WTC11 (cell line): ENCODE results near the gene PPM1L.

ENCODE experiments used
- ATF2 ChIP-seq: sonication (generic); formaldehyde crosslinking; IDR thresholded peaks from 2 replicates; pipeline ENCODE4 v1.8.1; 2022; ENCODE audit warnings: low read depth, missing genetic modification reagents, borderline replicate concordance
- CTCF ChIP-seq: fragments of 200-600 bp; IDR thresholded peaks from 2 replicates; pipeline ENCODE4 v1.8.0; 2022; ENCODE audit warnings: antibody characterized with exemption
- MAX ChIP-seq: sonication (generic); formaldehyde crosslinking; IDR thresholded peaks from 2 replicates; pipeline ENCODE4 v1.8.0; 2022; ENCODE audit warnings: mild to moderate bottlenecking, missing genetic modification reagents
- MLX ChIP-seq: sonication (generic); formaldehyde crosslinking; IDR thresholded peaks from 2 replicates; pipeline ENCODE4 v1.8.1; 2023; ENCODE audit warnings: mild to moderate bottlenecking, missing genetic modification reagents, moderate library complexity
- MYBL2 ChIP-seq: sonication (generic); formaldehyde crosslinking; IDR thresholded peaks from 2 replicates; pipeline ENCODE4 v1.8.1; 2023; ENCODE audit warnings: mild to moderate bottlenecking, moderate library complexity, missing genetic modification reagents
- NFYB ChIP-seq: sonication (generic); formaldehyde crosslinking; conservative IDR thresholded peaks from 2 replicates; pipeline ENCODE4 v1.8.0; 2022; ENCODE audit warnings: low read depth, missing genetic modification reagents
- NR3C1 ChIP-seq: sonication (generic); formaldehyde crosslinking; conservative IDR thresholded peaks from 2 replicates; pipeline ENCODE4 v1.8.1; 2023; ENCODE audit warnings: low read depth, mild to moderate bottlenecking, missing genetic modification reagents
- ZNF281 ChIP-seq: sonication (generic); formaldehyde crosslinking; IDR thresholded peaks from 2 replicates; pipeline ENCODE4 v1.8.0; 2023; ENCODE audit warnings: mild to moderate bottlenecking, missing genetic modification reagents
- ZNF416 ChIP-seq: fragments of 250-450 bp; sonication (Bioruptor Pico); IDR thresholded peaks from 2 replicates; pipeline ENCODE4 v1.9.0; 2021; ENCODE audit warnings: mild to moderate bottlenecking, inconsistent platforms

GRCh38 chr3:161051856-161052255 is 295.8 kb downstream of the PPM1L start:
- no peak for TF ChIP-seq CTCF
- TF ChIP-seq MLX (CRISPR knock-in tag), result no peak
- TF ChIP-seq NFYB (CRISPR knock-in tag), result no peak
- no peak for TF ChIP-seq MAX
- no peak for TF ChIP-seq MYBL2 (CRISPR knock-in tag)
- TF ChIP-seq NR3C1 (CRISPR knock-in tag), result no peak
- no peak for TF ChIP-seq ATF2
- TF ChIP-seq ZNF416 (CRISPR knock-in tag), result no peak
- no peak for TF ChIP-seq ZNF281
